HAP-1 (cell line): ENCODE results near the gene IRAK1.

ENCODE experiments used
- DNase-seq, 2 experiments: peaks; one replicate each; pipeline ENCODE4 v3.0.0-alpha.2; 2016 to 2020; ENCODE audit warnings: low spot score in 2 of 2
- H3K27me3 ChIP-seq: fragments of 250-450 bp; sonication (Bioruptor Pico); 2 replicates; pipeline ENCODE4 v1.5.1; 2020; ENCODE audit warnings: low read depth, mild to moderate bottlenecking, moderate library complexity
- H3K36me3 ChIP-seq: fragments of 250-450 bp; sonication (Bioruptor Pico); replicated peaks from 2 replicates; pipeline ENCODE4 v1.5.1; 2020; ENCODE audit warnings: mild to moderate bottlenecking
- H3K4me1 ChIP-seq: fragments of 250-450 bp; sonication (Bioruptor Pico); 2 replicates; pipeline ENCODE4 v1.5.1; 2020; ENCODE audit warnings: mild to moderate bottlenecking
- H3K4me3 ChIP-seq: fragments of 250-450 bp; sonication (Bioruptor Pico); 2 replicates; pipeline ENCODE4 v1.5.1; 2020; ENCODE audit warnings: mild to moderate bottlenecking, moderate library complexity
- H3K9me3 ChIP-seq: fragments of 250-450 bp; sonication (Bioruptor Pico); 2 replicates; pipeline ENCODE4 v1.5.1; 2020; ENCODE audit warnings: mild to moderate bottlenecking, moderate library complexity
- in situ Hi-C: fragments of 300-500 bp; cut with MboI; formaldehyde crosslinking; loops from 3 replicates; pipeline ENCODE4 v1.14.3; 2020; ENCODE audit warnings: low sequenced_read_pairs, inconsistent platforms, mixed read lengths

Gene IRAK1

GRCh38 chrX:154019633-154020528 lies at the start of gene IRAK1:
Gene IRAK1, minus strand, starts transcription at chrX:154019902. Its CDS starts 90 bp downstream, at chrX:154019812.
- Histone ChIP-seq H3K36me3 (peaks cover 43% of the 10 kb centered on the region), H3K4me1 (peaks cover 48% of the 10 kb centered on the region), H3K4me3 (peak within 1 kb of the TSS; percentile 53), H3K27me3 (no peaks in the 10 kb centered on the region), H3K9me3 (no peaks in the 10 kb centered on the region)
- in situ Hi-C loops = loop anchor here (25.0 kb wide), 2 partner anchors 317 to 517 kb away; partner anchors contain the start of genes G6PD and IKBKG
- peak; percentile 33 to 70 for DNase-seq

GRCh38 chrX:154068560-154068959 lies 48.9 kb upstream of the IRAK1 start:
- in situ Hi-C loops = no loop called here
- Histone ChIP-seq H3K36me3 (peaks cover 9% of the 10 kb centered on the region), H3K4me1 (no peaks in the 10 kb centered on the region), H3K9me3 (no peaks in the 10 kb centered on the region), H3K27me3 (no peaks in the 10 kb centered on the region), H3K4me3 (no peak overlapping the region)
- no peak for DNase-seq

DNA sequence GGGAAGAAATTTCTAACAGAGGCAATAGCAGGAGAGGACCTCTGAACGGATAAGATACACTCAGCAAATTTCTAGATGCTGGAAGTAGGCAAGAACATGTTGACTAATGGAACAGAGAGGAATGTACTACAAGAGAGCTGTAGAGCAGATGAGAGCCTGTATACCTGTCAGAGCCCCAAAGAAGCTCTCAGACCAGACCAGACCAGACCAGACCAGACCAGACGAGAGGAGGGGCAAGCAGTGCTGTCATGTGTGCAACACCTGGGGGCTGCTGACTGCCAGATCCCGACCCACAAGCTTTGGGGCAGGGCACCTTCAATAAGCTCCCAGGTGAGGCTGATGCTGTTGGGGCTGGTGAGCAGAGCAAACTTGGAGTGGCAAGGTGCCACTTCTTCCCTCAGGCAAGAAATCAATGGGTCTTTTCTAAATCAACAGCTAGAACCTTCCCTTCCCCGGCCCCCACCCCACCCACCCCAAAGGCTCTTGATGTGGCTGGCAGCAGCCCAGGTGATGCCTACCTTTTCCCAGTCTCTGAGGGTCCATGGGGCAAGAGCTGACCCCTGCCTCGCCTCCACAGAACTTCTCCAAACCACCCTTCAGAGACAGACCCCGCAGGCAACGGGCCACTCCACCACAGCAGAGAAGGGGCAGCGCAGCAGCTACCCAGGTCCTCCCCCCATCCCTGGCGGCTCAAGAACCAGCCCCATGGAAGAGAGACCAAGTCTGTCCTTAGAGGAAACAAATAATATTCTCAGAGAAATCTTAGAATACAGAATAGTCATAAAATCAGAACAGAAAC lies 45.1 kb upstream of the IRAK1 start:
- no peak overlapping the region for H3K4me3 ChIP-seq
- in situ Hi-C loops = no loop called here
- H3K9me3 ChIP-seq = no peaks in the 10 kb centered on the region
- H3K4me1 ChIP-seq = no peaks in the 10 kb centered on the region
- H3K27me3 ChIP-seq = no peaks in the 10 kb centered on the region
- H3K36me3 ChIP-seq = peaks cover 3% of the 10 kb centered on the region
- no peak for DNase-seq

GRCh38 chrX:154063234-154063633 lies 43.5 kb upstream of the IRAK1 start:
- Histone ChIP-seq H3K27me3 (no peaks in the 10 kb centered on the region), H3K4me3 (no peak overlapping the region), H3K36me3 (peaks cover 8% of the 10 kb centered on the region), H3K9me3 (no peaks in the 10 kb centered on the region), H3K4me1 (no peaks in the 10 kb centered on the region)
- DNase-seq = no peak
- in situ Hi-C loops = no loop called here

GRCh38 chrX:154061801-154062200 lies 42.1 kb upstream of the IRAK1 start:
- no peak overlapping the region for H3K4me3 ChIP-seq
- no peaks in the 10 kb centered on the region for H3K4me1 ChIP-seq
- DNase-seq = no peak
- in situ Hi-C loops = no loop called here
- H3K27me3 ChIP-seq = no peaks in the 10 kb centered on the region
- H3K9me3 ChIP-seq = no peaks in the 10 kb centered on the region
- H3K36me3 ChIP-seq = peaks cover 19% of the 10 kb centered on the region

DNA sequence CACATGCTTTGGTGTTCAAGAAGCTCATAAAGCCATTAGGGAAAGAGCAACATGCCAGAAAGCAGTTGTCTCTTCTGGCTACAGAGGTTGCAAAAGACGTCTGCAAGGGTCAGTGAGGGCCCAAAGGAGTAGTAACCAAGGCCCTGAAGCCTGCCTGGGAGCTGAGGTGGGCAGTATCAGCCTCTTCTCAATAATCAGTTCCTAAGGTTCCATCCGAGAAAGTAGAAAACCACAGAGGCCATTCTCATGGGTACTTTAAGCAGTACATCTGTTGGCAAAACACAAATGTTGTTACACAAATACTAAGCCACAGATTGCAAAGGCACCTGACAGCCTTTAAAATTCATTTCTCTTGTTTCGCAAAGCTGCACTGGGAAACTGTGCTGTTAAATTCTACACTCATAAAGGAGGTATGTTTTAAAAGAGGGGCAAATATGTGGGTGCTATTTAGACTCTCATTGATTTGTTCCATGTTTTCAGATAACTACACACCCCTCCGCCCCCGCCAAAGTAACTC lies 40.1 kb upstream of the IRAK1 start:
- peaks cover 21% of the 10 kb centered on the region for H3K36me3 ChIP-seq
- H3K4me3 ChIP-seq = no peak overlapping the region
- H3K9me3 ChIP-seq = no peaks in the 10 kb centered on the region
- H3K27me3 ChIP-seq = no peaks in the 10 kb centered on the region
- no peaks in the 10 kb centered on the region for H3K4me1 ChIP-seq
- in situ Hi-C loops = no loop called here
- DNase-seq = no peak

GRCh38 chrX:154059231-154059630 lies 39.5 kb upstream of the IRAK1 start:
- DNase-seq = no peak
- Histone ChIP-seq H3K4me3 (no peak overlapping the region), H3K27me3 (no peaks in the 10 kb centered on the region), H3K9me3 (no peaks in the 10 kb centered on the region), H3K36me3 (peaks cover 21% of the 10 kb centered on the region), H3K4me1 (no peaks in the 10 kb centered on the region)
- in situ Hi-C loops = no loop called here

- Histone ChIP-seq H3K36me3 (peaks cover 23% of the 10 kb centered on the region), H3K4me3 (no peak overlapping the region), H3K4me1 (no peaks in the 10 kb centered on the region), H3K27me3 (no peaks in the 10 kb centered on the region), H3K9me3 (no peaks in the 10 kb centered on the region)
- DNase-seq = no peak
- in situ Hi-C loops = no loop called here
Observed at GRCh38 chrX:154058214-154058997, 38.7 kb upstream of the IRAK1 start.

DNA sequence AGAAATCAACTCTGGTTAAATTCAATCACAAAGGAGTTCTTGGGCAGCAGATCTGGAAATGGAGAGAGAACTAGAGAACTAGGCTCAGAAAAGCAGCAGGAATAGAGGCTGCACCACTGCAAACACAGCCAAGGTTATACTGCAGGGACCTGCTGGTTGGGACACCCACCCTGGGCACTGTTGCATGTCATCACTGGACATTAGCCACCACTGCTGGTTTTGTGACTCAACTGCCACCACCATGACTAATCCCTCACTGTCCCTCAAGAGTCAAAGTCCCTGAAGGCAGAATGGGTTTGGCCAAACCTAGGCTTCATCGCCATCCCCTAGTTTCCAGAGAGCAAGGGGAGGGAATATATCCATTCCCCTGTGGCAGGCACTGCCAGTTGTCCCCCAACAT lies 38.1 kb upstream of the IRAK1 start:
- no peak for DNase-seq

DNA sequence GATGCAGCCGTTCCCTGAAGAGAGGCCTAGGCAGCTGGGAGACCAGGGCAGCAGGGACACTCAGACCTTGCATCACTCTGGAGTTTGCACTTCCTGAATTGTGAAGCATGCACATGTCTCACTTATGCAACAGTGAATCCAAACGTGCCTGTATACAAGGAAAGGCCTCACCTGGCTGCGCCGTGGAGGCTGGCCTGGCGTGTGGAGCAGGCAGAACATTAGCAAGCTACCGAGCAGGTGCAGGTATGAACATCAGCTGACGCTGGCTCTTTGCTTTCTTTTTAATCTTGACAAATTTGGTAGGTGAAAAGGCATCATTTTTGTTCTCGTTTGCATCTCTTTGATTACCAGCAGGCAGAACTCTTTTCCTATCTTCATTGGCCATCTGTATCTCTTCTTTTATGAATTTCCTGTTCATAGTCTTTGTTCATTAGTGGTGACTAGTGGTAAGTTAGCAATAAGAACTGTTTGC lies 37.1 kb upstream of the IRAK1 start:
- Histone ChIP-seq H3K4me3 (no peak overlapping the region), H3K27me3 (no peaks in the 10 kb centered on the region), H3K36me3 (peaks cover 28% of the 10 kb centered on the region), H3K9me3 (no peaks in the 10 kb centered on the region), H3K4me1 (no peaks in the 10 kb centered on the region)
- no peak for DNase-seq
- in situ Hi-C loops = no loop called here

More for the DNA sequence above, 38.1 kb upstream of the IRAK1 start:
- Histone ChIP-seq H3K4me3 (no peak overlapping the region), H3K27me3 (no peaks in the 10 kb centered on the region), H3K9me3 (no peaks in the 10 kb centered on the region), H3K36me3 (peaks cover 26% of the 10 kb centered on the region), H3K4me1 (no peaks in the 10 kb centered on the region)
- in situ Hi-C loops = no loop called here

GRCh38 chrX:154051201-154051810 lies 31.6 kb upstream of the IRAK1 start:
- no peaks in the 10 kb centered on the region for H3K27me3 ChIP-seq
- no peaks in the 10 kb centered on the region for H3K9me3 ChIP-seq
- H3K4me1 ChIP-seq = peaks cover 3% of the 10 kb centered on the region
- in situ Hi-C loops = no loop called here
- peaks cover 37% of the 10 kb centered on the region for H3K36me3 ChIP-seq
- DNase-seq = peak; percentile 52 to 88
- H3K4me3 ChIP-seq = no peak overlapping the region

- Histone ChIP-seq H3K4me3 (no peak overlapping the region), H3K4me1 (peaks cover 3% of the 10 kb centered on the region), H3K9me3 (no peaks in the 10 kb centered on the region), H3K36me3 (peaks cover 40% of the 10 kb centered on the region), H3K27me3 (no peaks in the 10 kb centered on the region)
- in situ Hi-C loops = no loop called here
- DNase-seq = no peak
Observed at GRCh38 chrX:154050113-154050495, 30.4 kb upstream of the IRAK1 start.
